Endodermal cell (in vitro differentiated cells): ENCODE data around the gene CHRM2. TPM values are rescaled to one million over a fixed set of nuclear protein-coding genes. Genes with fewer than 3 reads are reported as not detected.

Source experiments
- DNase-seq: peaks from one replicate; pipeline ENCODE4 v3.0.0-alpha.2; 2017
- H3K27ac ChIP-seq: 2 replicates; pipeline ENCODE4 v1.5.1; 2013; ENCODE audit warnings: mild to moderate bottlenecking, low read depth, low read length, moderate library complexity
- H3K27me3 ChIP-seq: 2 replicates; pipeline ENCODE4 v1.6.1; 2013; ENCODE audit warnings: mild to moderate bottlenecking, low read length, moderate library complexity; ENCODE audit not compliant: insufficient read depth, control insufficient read depth, poor library complexity, severe bottlenecking
- H3K36me3 ChIP-seq: 2 replicates; pipeline ENCODE4 v1.7.0; 2013; ENCODE audit warnings: mild to moderate bottlenecking, low read length, moderate library complexity; ENCODE audit not compliant: control insufficient read depth, insufficient read depth
- H3K4me1 ChIP-seq: one replicate; pipeline ENCODE4 v1.7.0; 2013; ENCODE audit warnings: low read length; ENCODE audit not compliant: control insufficient read depth, insufficient read depth
- H3K4me3 ChIP-seq: 2 replicates; pipeline ENCODE4 v1.5.1; 2013; ENCODE audit warnings: mild to moderate bottlenecking, low read length, moderate library complexity
- H3K9ac ChIP-seq: 2 replicates; pipeline ENCODE4 v1.6.1; 2013; ENCODE audit warnings: mild to moderate bottlenecking, low read length, moderate library complexity; ENCODE audit not compliant: poor library complexity, severe bottlenecking; ENCODE audit errors: extremely low read depth
- H3K9me3 ChIP-seq: 2 replicates; pipeline ENCODE4 v1.6.1; 2013; ENCODE audit warnings: mild to moderate bottlenecking, low read length, moderate library complexity; ENCODE audit not compliant: control insufficient read depth
- H3K27ac Mint-ChIP-seq: 2 replicates; pipeline ENCODE4 v1.8.0; 2020; ENCODE audit warnings: mixed read lengths
- H3K27me3 Mint-ChIP-seq: 2 replicates; pipeline ENCODE4 v1.8.0; 2021; ENCODE audit warnings: mild to moderate bottlenecking, mixed read lengths; ENCODE audit not compliant: insufficient read depth
- H3K36me3 Mint-ChIP-seq: 2 replicates; pipeline ENCODE4 v1.8.0; 2020; ENCODE audit warnings: low read depth, mixed read lengths
- H3K4me1 Mint-ChIP-seq: 2 replicates; pipeline ENCODE4 v1.8.0; 2020; ENCODE audit warnings: mixed read lengths
- H3K4me3 Mint-ChIP-seq: 2 replicates; pipeline ENCODE4 v1.8.0; 2020; ENCODE audit warnings: mild to moderate bottlenecking, moderate library complexity, mixed read lengths
- H3K9me3 Mint-ChIP-seq: 2 replicates; pipeline ENCODE4 v1.8.0; 2020; ENCODE audit warnings: mild to moderate bottlenecking, mixed read lengths
- WGBS, 2 experiments: methylation state at CpG; one replicate each; pipeline versions ENCODE4 v1.1.5 to v1.1.7; 2013; ENCODE audit warnings: missing lambda C conversion rate in 2 of 2, mixed read lengths in 1 of 2; ENCODE audit not compliant: insufficient coverage in 1 of 2, insufficient read length in 1 of 2; 5-methylcytosine and 5-hydroxymethylcytosine counted together
- total RNA-seq, 2 donors: library from RNA; stranded (reverse); fragmentation: NEBNext Ultra II Directional in 1 of 2; extraction: Animal tissue kit (Norgen Biotek cat#: 25700) in 1 of 2; gene quantifications; 2 replicates in 1 of 2; 3 replicates in 1 of 2; pipeline ENCODE4 v1.2.1, GENCODE V29; 2021
- TF ChIP-seq, protein P1 (sequence below): fragments of 200-600 bp; sonication (generic); conservative IDR thresholded peaks from 2 replicates; pipeline ENCODE4 v1.5.0; 2021; ENCODE audit warnings: antibody characterized with exemption, mild to moderate bottlenecking

CHRM2 gene
- total RNA-seq, 2 donors from 2014 or later = not detected

DNA sequence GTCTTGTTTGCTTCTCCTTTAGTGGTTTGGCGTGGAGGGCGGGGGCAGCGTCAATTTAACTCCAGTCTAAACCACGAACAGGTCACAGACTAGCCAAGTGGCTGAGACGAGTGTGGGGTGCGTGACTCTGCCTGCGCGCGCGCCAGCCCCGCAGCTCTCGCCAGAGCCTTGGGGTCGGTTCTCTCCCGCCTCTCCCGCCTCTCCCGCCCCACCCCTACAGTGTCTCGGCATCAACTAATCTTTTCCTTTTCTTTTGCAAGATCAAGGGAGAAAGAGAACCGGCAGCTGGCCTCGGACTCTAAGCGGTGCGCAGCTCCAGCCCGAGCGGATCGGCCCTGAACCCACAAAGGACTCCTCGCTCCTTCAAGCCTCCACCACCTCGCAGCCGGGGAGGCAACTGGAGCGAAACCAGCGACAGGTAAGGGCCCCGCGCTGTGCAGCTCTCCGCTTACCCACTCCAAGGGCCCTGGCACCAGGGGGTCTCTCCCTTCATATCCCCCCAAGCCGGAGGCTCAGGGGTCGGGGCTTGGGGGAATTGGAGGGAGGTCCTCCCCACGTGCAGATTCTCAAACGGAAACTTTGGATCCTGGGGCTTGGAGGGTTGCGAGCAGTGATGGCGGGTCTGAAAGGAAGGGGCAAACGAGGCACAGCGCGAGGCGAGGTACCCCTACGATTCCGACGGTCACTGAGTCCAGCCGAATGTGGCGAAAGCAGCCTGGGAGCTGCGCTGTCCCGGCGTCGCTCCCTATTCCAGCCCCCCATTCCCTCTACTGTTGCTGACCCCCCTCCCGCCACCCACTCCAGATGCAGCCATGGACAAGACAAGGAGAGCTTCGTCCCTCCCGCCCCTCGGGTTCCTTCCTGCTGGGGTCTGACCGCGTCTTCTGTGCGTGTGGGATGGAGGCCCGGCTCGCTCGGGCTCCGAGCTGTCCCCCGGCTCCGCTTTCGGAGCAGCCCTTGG, 829 bp downstream of the CHRM2 start:
- peaks cover 21% of the 10 kb centered on the region for H3K4me1 Mint-ChIP-seq
- no peaks in the 10 kb centered on the region for H3K36me3 Mint-ChIP-seq
- Histone ChIP-seq H3K4me1 (peaks cover 7% of the 10 kb centered on the region), H3K27me3 (peaks cover 93% of the 10 kb centered on the region), H3K27ac (no peak overlapping the region), H3K9me3 (no peaks in the 10 kb centered on the region), H3K4me3 (peak overlapping the region; percentile 79), H3K9ac (no peak overlapping the region), H3K36me3 (no peaks in the 10 kb centered on the region)
- peaks cover 83% of the 10 kb centered on the region for H3K27me3 Mint-ChIP-seq
- DNase-seq = peak; percentile 79
- no peaks in the 10 kb centered on the region for H3K9me3 Mint-ChIP-seq
- TF ChIP-seq, protein P1, sequence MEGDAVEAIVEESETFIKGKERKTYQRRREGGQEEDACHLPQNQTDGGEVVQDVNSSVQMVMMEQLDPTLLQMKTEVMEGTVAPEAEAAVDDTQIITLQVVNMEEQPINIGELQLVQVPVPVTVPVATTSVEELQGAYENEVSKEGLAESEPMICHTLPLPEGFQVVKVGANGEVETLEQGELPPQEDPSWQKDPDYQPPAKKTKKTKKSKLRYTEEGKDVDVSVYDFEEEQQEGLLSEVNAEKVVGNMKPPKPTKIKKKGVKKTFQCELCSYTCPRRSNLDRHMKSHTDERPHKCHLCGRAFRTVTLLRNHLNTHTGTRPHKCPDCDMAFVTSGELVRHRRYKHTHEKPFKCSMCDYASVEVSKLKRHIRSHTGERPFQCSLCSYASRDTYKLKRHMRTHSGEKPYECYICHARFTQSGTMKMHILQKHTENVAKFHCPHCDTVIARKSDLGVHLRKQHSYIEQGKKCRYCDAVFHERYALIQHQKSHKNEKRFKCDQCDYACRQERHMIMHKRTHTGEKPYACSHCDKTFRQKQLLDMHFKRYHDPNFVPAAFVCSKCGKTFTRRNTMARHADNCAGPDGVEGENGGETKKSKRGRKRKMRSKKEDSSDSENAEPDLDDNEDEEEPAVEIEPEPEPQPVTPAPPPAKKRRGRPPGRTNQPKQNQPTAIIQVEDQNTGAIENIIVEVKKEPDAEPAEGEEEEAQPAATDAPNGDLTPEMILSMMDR = no peak
- WGBS, 2 experiments = 2% methylated on average over 21 to 65 of the region's 65 CpGs
- H3K4me3 Mint-ChIP-seq = peak overlapping the region; percentile 56
- H3K27ac Mint-ChIP-seq = no peak overlapping the region

GRCh38 chr7:136869991-136870865, 1.8 kb downstream of the CHRM2 start:
- Histone ChIP-seq H3K4me1 (peaks cover 7% of the 10 kb centered on the region), H3K36me3 (no peaks in the 10 kb centered on the region), H3K9me3 (no peaks in the 10 kb centered on the region), H3K9ac (no peak overlapping the region), H3K27ac (no peak overlapping the region), H3K27me3 (peaks cover 86% of the 10 kb centered on the region), H3K4me3 (peak overlapping the region; percentile 79)
- H3K9me3 Mint-ChIP-seq = no peaks in the 10 kb centered on the region
- H3K27ac Mint-ChIP-seq = no peak overlapping the region
- H3K4me3 Mint-ChIP-seq = peak overlapping the region; percentile 56
- peaks cover 80% of the 10 kb centered on the region for H3K27me3 Mint-ChIP-seq
- WGBS, 2 experiments = 3 to 4% methylated on average over 25 to 54 of the region's 54 CpGs
- TF ChIP-seq, protein P1 = no peak
- H3K36me3 Mint-ChIP-seq = no peaks in the 10 kb centered on the region
- peaks cover 21% of the 10 kb centered on the region for H3K4me1 Mint-ChIP-seq
- peak; percentile 71 for DNase-seq

GRCh38 chr7:136870866-136871487, 2.5 kb downstream of the CHRM2 start:
- H3K27me3 Mint-ChIP-seq = peaks cover 74% of the 10 kb centered on the region
- Histone ChIP-seq H3K4me3 (peak overlapping the region; percentile 79), H3K4me1 (peaks cover 7% of the 10 kb centered on the region), H3K27me3 (peaks cover 78% of the 10 kb centered on the region), H3K27ac (no peak overlapping the region), H3K36me3 (no peaks in the 10 kb centered on the region), H3K9me3 (no peaks in the 10 kb centered on the region), H3K9ac (no peak overlapping the region)
- H3K27ac Mint-ChIP-seq = no peak overlapping the region
- H3K4me3 Mint-ChIP-seq = peak overlapping the region; percentile 56
- WGBS, 2 experiments = 3 to 10% methylated on average over 10 to 41 of the region's 41 CpGs
- H3K36me3 Mint-ChIP-seq = no peaks in the 10 kb centered on the region
- peaks cover 21% of the 10 kb centered on the region for H3K4me1 Mint-ChIP-seq
- H3K9me3 Mint-ChIP-seq = no peaks in the 10 kb centered on the region
- peak; percentile 67 for DNase-seq
- TF ChIP-seq, protein P1 = no peak
